Activated CD8-positive, alpha-beta memory T cell treated with anti-CD3 and anti-CD28 coated beads, Interleukin-2, amount 10 ng/mL, durations not matched to agents 7 days and 5 days (primary cell): ENCODE data around the gene FOSL1. TPM values are rescaled to one million over a fixed set of nuclear protein-coding genes. Genes with fewer than 3 reads are reported as not detected.

ENCODE experiments used
- ATAC-seq: fragments of 150-1000 bp; cut with Tn5 transposase; one replicate; pipeline ENCODE4 v1.10.0; 2021; ENCODE audit warnings: moderate library complexity
- CTCF ChIA-PET: fragments of 350-600 bp; sonication (Branson Sonifier 250); formaldehyde crosslinking; loops from one replicate; lab custom pipeline; 2021; ENCODE audit warnings: antibody characterized with exemption; lab: Charles Lee
- DNase-seq: peaks from one replicate; pipeline ENCODE4 v3.0.0-alpha.2; 2020
- H3K27ac Mint-ChIP-seq: one replicate; pipeline ENCODE4 v1.8.0; 2021; ENCODE audit warnings: mild to moderate bottlenecking, mixed read lengths
- H3K27me3 Mint-ChIP-seq: one replicate; pipeline ENCODE4 v1.8.0; 2021; ENCODE audit warnings: mixed read lengths
- H3K36me3 Mint-ChIP-seq: one replicate; pipeline ENCODE4 v1.8.0; 2021; ENCODE audit warnings: mild to moderate bottlenecking, mixed read lengths
- H3K4me1 Mint-ChIP-seq: one replicate; pipeline ENCODE4 v1.8.0; 2021; ENCODE audit warnings: mixed read lengths
- H3K4me3 Mint-ChIP-seq: one replicate; pipeline ENCODE4 v1.8.0; 2021; ENCODE audit warnings: mild to moderate bottlenecking, moderate library complexity, mixed read lengths
- H3K9me3 Mint-ChIP-seq: one replicate; pipeline ENCODE4 v1.8.0; 2022; ENCODE audit warnings: low read depth, mixed read lengths
- total RNA-seq, 2 experiments: library from RNA; stranded (reverse); gene quantifications; one replicate each; pipeline ENCODE4 v1.2.3, GENCODE V29; 2021

Gene FOSL1
- total RNA-seq, 2 experiments from 2014 or later = 2.7 to 6.0 TPM

DNA sequence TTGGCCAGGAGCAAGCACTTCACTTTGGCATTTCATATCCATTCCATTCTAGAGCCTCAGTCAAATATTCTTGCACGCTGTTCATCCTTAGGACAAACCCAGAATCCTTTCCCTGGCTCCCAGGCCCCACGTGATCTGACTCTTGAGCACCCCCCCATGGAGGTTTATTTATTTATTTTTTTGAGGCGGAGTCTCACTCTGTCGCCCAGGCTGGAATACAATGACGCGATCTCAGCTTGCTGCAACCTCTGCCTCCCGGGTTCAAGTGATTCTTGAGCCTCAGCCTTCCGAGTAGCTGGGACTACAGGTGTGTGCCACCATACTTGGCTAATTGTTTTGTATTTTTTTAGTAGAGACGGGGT, 32.4 kb upstream of the FOSL1 start:
- Mint-ChIP-seq H3K4me1 (peaks cover 41% of the 10 kb centered on the region), H3K27ac (no peak overlapping the region), H3K9me3 (no peaks in the 10 kb centered on the region), H3K27me3 (peaks cover 6% of the 10 kb centered on the region), H3K4me3 (no peak overlapping the region), H3K36me3 (peaks cover 2% of the 10 kb centered on the region)
- ATAC-seq (no peak), DNase-seq (no peak)
- CTCF ChIA-PET = interaction anchor here (0.6 to 3.9 kb wide), 14 partner anchors 10 to 186 kb away, joined by 3 to 18 read pairs (median 3); partner anchors contain the start of genes CCDC85B and SART1

DNA sequence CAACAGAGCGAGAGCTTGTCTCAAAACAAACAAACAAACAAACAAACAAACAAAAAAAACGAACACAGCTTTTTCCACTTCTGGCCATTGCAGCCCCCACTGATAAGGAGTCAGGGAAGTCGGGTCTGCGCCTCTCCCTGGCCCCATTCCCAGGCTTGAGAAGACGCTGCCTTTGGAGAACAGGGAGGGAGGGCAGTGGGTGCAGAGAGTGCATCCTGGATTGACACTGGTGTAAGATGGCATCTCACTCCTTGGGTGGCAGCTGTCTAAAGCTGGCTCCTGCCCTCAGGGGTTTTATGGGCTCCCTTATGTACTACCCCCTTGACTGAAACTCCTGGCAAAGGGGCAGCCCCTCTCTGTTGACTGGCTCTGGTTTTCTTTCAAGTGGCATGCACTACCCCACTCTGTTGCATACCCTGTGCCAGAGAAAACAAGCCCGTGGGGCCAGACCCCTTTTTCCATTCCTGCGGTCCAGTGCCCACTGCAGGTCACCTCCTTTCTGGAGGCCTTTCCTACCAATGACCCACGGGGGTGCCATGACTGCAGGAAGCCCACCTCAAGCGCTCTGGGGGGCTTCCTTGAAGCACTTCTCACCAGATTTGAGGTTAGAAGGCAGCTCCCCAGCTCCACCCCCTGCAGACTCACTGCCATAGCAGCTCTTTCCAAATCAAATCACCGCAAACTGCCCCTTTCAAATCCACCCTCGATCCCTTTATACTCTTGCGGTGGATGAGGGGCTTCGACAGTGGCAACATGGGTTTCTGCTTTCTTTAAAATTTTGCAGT, 31.8 kb upstream of the FOSL1 start:
- H3K4me1 Mint-ChIP-seq = peaks cover 47% of the 10 kb centered on the region
- CTCF ChIA-PET = interaction anchor here (0.6 to 3.9 kb wide), 14 partner anchors 9 to 187 kb away, joined by 3 to 18 read pairs (median 4); partner anchors contain the start of genes CCDC85B, FIBP and SART1
- peaks cover 4% of the 10 kb centered on the region for H3K36me3 Mint-ChIP-seq
- peak overlapping the region; percentile 71 for H3K27ac Mint-ChIP-seq
- DNase-seq (no peak), ATAC-seq (no peak)
- H3K9me3 Mint-ChIP-seq = no peaks in the 10 kb centered on the region
- H3K4me3 Mint-ChIP-seq = no peak overlapping the region
- H3K27me3 Mint-ChIP-seq = peaks cover 2% of the 10 kb centered on the region

DNA sequence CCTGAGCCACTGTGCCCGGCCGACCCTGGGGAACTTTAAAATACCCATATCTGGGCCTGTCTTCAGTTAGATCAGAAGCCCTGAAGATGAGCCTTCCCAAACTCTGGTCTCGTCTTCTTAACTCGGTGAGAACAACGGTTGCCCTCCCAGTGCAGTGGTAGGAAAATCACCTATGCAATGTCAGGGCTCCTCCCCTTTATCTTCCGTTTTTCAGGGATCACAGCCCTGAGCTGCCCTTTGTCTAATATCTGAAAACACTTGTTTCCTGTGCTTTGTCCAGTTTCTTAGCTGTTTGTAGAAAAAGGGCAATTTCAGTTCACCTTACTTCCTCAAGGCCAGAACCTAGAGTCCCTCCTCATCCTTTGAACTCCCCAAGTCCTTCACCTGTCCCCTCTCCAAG, 28.5 kb upstream of the FOSL1 start:
- Mint-ChIP-seq H3K27me3 (no peaks in the 10 kb centered on the region), H3K36me3 (peaks cover 7% of the 10 kb centered on the region), H3K9me3 (no peaks in the 10 kb centered on the region), H3K4me1 (peaks cover 53% of the 10 kb centered on the region), H3K4me3 (peak overlapping the region; percentile 71), H3K27ac (peak overlapping the region; percentile 99)
- ATAC-seq = peak; percentile 10
- CTCF ChIA-PET = interaction anchor here (0.7 to 3.8 kb wide), 10 partner anchors 8 to 127 kb away, joined by 3 to 30 read pairs (median 4); partner anchors contain the start of genes CCDC85B and FIBP
- no peak for DNase-seq

DNA sequence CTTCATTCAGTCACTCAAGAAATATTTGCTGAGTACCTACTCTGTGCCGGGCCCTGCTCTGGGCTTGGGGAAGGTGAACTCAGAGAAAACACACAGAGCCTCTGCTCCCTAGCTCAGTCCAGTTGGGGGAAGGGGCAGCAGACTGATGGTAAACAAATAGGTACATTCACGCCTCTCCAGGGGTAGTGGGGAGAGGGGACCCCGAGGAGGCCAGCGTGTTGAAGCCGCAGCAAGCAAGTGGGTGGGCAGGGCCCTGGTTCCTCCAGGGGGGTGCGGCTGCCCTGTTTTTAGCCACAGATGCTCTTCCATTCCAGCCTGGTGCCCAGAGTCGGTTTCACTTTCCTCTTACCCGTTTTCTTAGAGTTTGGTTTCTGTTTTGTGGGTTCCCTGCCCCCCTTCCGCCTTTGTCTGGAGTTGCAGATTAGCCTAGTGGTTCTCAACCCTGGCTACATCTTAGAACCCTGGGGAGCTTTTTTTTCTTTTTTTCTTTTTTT, 27.8 kb upstream of the FOSL1 start:
- CTCF ChIA-PET = interaction anchor here (0.7 to 3.8 kb wide), 12 partner anchors 8 to 127 kb away, joined by 3 to 30 read pairs (median 4); partner anchors contain the start of genes CCDC85B and FIBP
- peak overlapping the region; percentile 99 for H3K27ac Mint-ChIP-seq
- H3K9me3 Mint-ChIP-seq = no peaks in the 10 kb centered on the region
- peak; percentile 93 for DNase-seq
- H3K27me3 Mint-ChIP-seq = no peaks in the 10 kb centered on the region
- peak overlapping the region; percentile 71 for H3K4me3 Mint-ChIP-seq
- peaks cover 11% of the 10 kb centered on the region for H3K36me3 Mint-ChIP-seq
- ATAC-seq = peak; percentile 89
- H3K4me1 Mint-ChIP-seq = peaks cover 55% of the 10 kb centered on the region

DNA sequence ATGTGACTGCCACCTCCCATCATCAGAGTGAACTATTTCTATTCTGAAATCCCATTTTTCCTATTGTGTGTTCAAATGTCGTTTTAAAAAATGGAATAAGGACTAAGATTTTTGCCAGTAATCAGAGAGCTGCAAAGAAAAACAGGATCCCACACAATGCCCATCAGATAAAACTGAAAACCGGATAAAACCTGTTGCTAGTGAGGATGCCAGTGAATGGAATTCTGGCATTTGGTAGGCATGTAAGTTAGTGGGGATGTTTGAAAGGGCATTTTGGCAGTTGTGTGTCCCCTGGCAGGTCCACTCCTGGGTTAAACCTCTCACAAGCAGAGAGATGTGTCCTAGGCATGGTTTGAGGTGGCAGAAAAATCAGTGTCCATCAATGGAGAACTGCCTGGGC, 25.2 kb upstream of the FOSL1 start:
- Mint-ChIP-seq H3K27ac (peak overlapping the region; percentile 57), H3K4me3 (no peak overlapping the region), H3K9me3 (no peaks in the 10 kb centered on the region), H3K36me3 (peaks cover 26% of the 10 kb centered on the region), H3K4me1 (peaks cover 45% of the 10 kb centered on the region), H3K27me3 (no peaks in the 10 kb centered on the region)
- CTCF ChIA-PET = interaction anchor here (1.3 kb wide), 2 partner anchors 37 to 40 kb away, joined by 4 to 5 read pairs; partner anchors contain the start of gene FIBP
- DNase-seq (no peak), ATAC-seq (no peak)

DNA sequence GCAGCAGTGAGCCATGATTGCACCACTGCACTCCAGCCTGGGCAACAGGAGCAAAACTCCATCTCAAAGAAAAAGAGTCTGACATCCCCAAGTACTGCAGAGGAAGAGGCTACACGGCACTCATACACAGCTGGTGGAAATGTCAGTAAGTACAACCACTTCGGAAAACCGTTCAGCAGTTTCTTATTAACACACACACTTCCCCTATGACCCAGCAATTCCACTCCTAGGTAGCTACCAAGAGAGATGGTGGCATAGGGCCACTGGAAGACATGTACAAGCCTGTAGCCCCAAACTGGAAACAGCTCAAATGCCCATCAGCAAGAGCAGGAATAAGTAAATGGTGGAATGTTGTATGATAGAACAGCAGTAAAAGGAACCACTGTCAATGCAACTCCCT, 22.4 kb upstream of the FOSL1 start:
- no peak for ATAC-seq
- Mint-ChIP-seq H3K27me3 (no peaks in the 10 kb centered on the region), H3K4me1 (peaks cover 33% of the 10 kb centered on the region), H3K9me3 (no peaks in the 10 kb centered on the region), H3K4me3 (no peak overlapping the region), H3K27ac (peak overlapping the region; percentile 29), H3K36me3 (peaks cover 26% of the 10 kb centered on the region)
- no peak for DNase-seq
- CTCF ChIA-PET = interaction anchor here (0.8 to 4.9 kb wide), 6 partner anchors 10 to 63 kb away, joined by 3 to 26 read pairs (median 4); partner anchors contain the start of genes CCDC85B and FIBP

DNA sequence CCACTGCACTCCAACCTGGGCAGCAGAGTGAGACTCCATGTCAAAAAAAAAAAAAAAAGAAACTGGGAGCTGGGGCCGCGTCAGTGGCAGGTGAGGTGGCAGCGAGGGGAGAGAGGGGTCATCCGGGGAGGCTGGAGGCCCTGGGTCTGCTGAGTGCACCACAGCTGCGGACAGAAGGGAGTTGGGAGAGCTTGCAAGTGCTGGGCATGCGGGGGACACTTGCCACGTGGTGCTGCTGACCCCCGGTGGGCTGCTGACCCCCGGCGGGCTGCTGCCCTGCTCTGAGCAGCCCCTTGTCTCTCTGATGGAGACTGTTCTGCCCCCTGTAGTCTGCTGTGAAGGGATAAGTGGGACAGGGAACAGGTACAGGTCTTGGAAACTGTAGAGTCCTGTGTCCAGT, 21.7 kb upstream of the FOSL1 start:
- Mint-ChIP-seq H3K27me3 (no peaks in the 10 kb centered on the region), H3K4me3 (peak overlapping the region; percentile 43)

DNA sequence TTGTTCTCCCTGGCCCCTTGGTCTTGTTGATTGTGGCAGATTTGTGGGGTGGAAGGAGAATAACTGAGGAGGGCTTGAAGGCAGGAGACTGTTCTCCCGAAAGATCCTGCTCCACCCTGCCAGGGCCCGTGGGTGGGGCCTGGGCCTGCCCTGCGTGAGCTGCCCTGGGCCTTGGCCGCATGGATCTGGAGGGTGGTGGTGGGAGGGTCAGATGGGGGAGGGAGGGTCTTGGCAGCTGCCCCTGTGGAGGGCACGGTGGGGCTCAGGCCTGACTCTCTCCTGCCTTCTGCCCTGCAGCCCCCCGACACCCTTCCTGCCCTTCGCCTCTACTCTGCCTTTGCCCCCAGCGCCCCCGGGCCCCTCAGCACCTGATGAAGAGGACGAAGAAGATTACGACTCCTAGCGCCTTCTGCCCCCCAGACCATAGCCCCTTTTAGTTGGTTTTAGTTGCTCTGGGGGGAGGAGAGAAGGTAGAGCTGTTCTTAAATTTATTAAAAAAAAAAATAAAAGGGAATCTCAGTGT, 20.9 kb upstream of the FOSL1 start:
- Mint-ChIP-seq H3K4me1 (peaks cover 37% of the 10 kb centered on the region), H3K36me3 (peaks cover 29% of the 10 kb centered on the region), H3K27ac (no peak overlapping the region), H3K4me3 (peak overlapping the region; percentile 94), H3K27me3 (no peaks in the 10 kb centered on the region), H3K9me3 (no peaks in the 10 kb centered on the region)
- no peak for DNase-seq
- no peak for ATAC-seq
- CTCF ChIA-PET = interaction anchor here (0.7 to 4.9 kb wide), 6 partner anchors 10 to 39 kb away, joined by 3 to 26 read pairs (median 3); no protein-coding TSS in a partner anchor

More for the DNA sequence above, 21.7 kb upstream of the FOSL1 start:
- no peak for DNase-seq
- peak overlapping the region; percentile 16 for H3K27ac Mint-ChIP-seq
- CTCF ChIA-PET = interaction anchor here (0.7 to 4.9 kb wide), 8 partner anchors 9 to 62 kb away, joined by 3 to 26 read pairs (median 3); no protein-coding TSS in a partner anchor
- peaks cover 32% of the 10 kb centered on the region for H3K4me1 Mint-ChIP-seq
- peaks cover 28% of the 10 kb centered on the region for H3K36me3 Mint-ChIP-seq
- ATAC-seq = no peak
- no peaks in the 10 kb centered on the region for H3K9me3 Mint-ChIP-seq

DNA sequence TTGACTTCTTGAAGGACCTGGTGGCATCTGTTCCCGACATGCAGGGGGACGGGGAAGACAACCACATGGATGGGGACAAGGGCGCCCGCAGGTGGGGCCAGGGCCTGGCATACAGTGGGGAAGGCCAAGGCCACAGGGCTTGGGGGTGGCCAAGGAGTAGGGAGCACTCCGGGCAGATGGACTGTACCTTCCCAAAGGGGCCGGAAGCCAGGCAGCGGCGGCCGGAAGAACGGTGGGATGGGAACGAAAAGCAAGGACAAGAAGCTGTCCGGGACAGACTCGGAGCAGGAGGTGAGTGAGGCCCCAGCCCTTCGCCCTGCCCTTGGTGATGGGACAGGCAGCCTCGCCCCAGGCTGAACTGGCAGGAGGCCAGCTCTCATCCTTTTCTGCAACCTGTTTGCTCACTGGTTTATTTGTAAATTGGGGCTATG, 20.2 kb upstream of the FOSL1 start:
- CTCF ChIA-PET = interaction anchor here (1.2 to 4.9 kb wide), 3 partner anchors 8 to 35 kb away, joined by 3 to 26 read pairs (median 3); no protein-coding TSS in a partner anchor
- H3K9me3 Mint-ChIP-seq = no peaks in the 10 kb centered on the region
- peak overlapping the region; percentile 94 for H3K4me3 Mint-ChIP-seq
- no peak for DNase-seq
- peaks cover 35% of the 10 kb centered on the region for H3K4me1 Mint-ChIP-seq
- H3K36me3 Mint-ChIP-seq = peaks cover 29% of the 10 kb centered on the region
- ATAC-seq = no peak
- H3K27ac Mint-ChIP-seq = peak overlapping the region; percentile 88
- H3K27me3 Mint-ChIP-seq = no peaks in the 10 kb centered on the region

DNA sequence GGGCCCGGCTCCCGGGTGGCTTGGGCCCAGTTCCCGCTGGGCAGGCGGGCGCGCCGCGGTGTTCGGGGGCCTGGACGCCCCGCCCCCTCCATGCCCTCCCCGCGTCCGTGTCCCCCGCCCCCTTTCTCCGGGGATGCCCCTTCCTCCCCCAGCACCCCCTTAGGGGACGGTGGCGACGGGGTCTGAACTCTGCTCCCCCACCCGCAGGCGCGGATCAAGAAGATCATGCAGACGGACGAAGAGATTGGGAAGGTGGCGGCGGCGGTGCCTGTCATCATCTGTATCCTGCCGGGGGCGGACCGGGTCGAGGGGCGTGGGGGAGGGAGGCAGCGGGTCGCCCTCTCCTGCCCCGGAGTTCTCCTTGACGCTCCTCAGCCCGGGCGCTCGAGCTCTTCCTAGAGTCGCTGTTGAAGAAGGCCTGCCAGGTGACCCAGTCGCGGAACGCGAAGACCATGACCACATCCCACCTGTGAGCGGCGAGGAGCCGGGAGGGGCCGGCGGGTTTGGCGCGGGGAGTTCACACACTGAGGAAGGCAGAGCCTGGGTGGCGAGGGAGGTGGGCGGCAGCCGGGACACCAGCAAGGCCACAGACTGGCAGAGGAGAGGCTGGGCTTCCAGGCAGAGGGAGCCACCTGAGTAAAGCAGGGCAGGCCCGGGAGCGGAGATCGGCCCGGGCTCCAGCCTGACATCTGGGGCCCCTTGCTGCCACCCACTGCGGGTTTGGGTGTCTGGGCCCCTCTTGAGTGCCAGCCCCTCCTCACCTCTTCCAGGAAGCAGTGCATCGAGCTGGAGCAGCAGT, 19.6 kb upstream of the FOSL1 start:
- CTCF ChIA-PET = interaction anchor here (1.2 to 4.9 kb wide), 2 partner anchors 8 to 35 kb away, joined by 3 to 26 read pairs; no protein-coding TSS in a partner anchor
- DNase-seq (peak; percentile 77), ATAC-seq (peak; percentile 57)
- Mint-ChIP-seq H3K27ac (peak overlapping the region; percentile 88), H3K36me3 (peaks cover 28% of the 10 kb centered on the region), H3K4me3 (peak overlapping the region; percentile 94), H3K9me3 (no peaks in the 10 kb centered on the region), H3K4me1 (peaks cover 38% of the 10 kb centered on the region), H3K27me3 (no peaks in the 10 kb centered on the region)

DNA sequence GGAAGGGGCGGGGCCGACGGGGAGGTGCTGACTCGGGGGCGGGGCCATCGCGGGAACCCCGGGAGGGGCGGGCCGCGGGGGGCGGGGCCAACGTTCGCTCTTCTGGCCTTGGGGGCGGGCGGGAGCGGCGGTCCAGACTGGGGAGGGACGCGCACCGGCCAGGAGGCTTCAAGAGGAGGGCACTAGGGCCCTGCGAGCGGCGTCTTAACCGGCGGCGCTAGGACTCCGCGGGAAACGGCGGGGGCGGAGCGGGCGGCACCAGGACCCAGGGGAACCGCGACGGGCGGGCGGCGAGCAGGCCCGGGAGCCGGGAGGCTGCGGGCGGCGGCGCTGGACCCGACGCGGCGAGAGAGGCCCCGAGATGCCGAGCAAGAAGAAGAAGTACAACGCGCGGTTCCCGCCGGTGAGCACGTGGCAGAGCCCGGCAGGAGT, 19.0 kb upstream of the FOSL1 start, which contains the start of gene DRAP1:
Gene DRAP1, plus strand, starts transcription at position 286 of the 432 bp plus-strand sequence. Its CDS starts 76 bp downstream, at position 362.
- Mint-ChIP-seq H3K36me3 (peaks cover 30% of the 10 kb centered on the region), H3K27ac (peak within 1 kb of the TSS; percentile 88), H3K27me3 (no peaks in the 10 kb centered on the region), H3K9me3 (no peaks in the 10 kb centered on the region), H3K4me1 (peaks cover 40% of the 10 kb centered on the region), H3K4me3 (peak within 1 kb of the TSS; percentile 94)
- DNase-seq = peak; percentile 99
- ATAC-seq = peak; percentile 93
- CTCF ChIA-PET = interaction anchor here (1.6 to 4.9 kb wide), 3 partner anchors 25 to 35 kb away, joined by 4 to 26 read pairs (median 10); no protein-coding TSS in a partner anchor
